Pancreas (tissue), 10 donors: Measurements from ENCODE around the gene PPM1A. TPM values are rescaled to one million over a fixed set of nuclear protein-coding genes. Genes with fewer than 3 reads are reported as not detected.

ENCODE experiments used
- ATAC-seq, 4 donors: fragments of 200-7000 bp; cut with Tn5 transposase; one replicate each; pipeline versions ENCODE4 v1.8.0 to v1.9.1; 2020; ENCODE audit warnings: mild to moderate bottlenecking in 4 of 4, moderate library complexity in 4 of 4
- DNase-seq, 6 donors: peaks; one replicate each; pipeline ENCODE4 v3.0.0-alpha.2; 2020
- FAIRE-seq: peaks from 2 replicates; lab custom pipeline; 2012; peaks lifted over from hg19 to GRCh38; lab: Jason Lieb, UNC
- H3K27ac ChIP-seq, 4 donors: fragments of 200-600 bp; sonication (generic); 1 replicate in 3 of 4; 2 replicates in 1 of 4; pipeline versions ENCODE4 v1.5.0 to v1.8.0; 2020
- H3K27me3 ChIP-seq, 4 donors: fragments of 200-600 bp; one replicate each; pipeline ENCODE4 v1.8.0; 2021
- H3K36me3 ChIP-seq, 3 donors: fragments of 200-600 bp; sonication (generic) in 1 of 3; one replicate each; pipeline versions ENCODE4 v1.5.0 to v1.8.0; 2020 to 2021
- H3K4me1 ChIP-seq, 3 donors: fragments of 200-600 bp; one replicate each; pipeline ENCODE4 v1.8.0; 2021
- H3K4me3 ChIP-seq, 4 donors: fragments of 200-600 bp; sonication (generic) in 2 of 4; one replicate each; pipeline versions ENCODE4 v1.5.0 to v1.8.0; 2020 to 2021
- H3K9me3 ChIP-seq, 4 donors: fragments of 200-600 bp; one replicate each; pipeline ENCODE4 v1.8.0; 2021
- WGBS, 2 donors: extraction: QIAGEN DNeasy Blood & Tissue Kit; methylation state at CpG; one replicate each; pipeline ENCODE4 v1.1.7; 2013; 5-methylcytosine and 5-hydroxymethylcytosine counted together
- intact Hi-C, 3 donors: fragments of 100-400 bp; cut with DNase I; formaldehyde crosslinking; loops; one replicate each; pipeline versions ENCODE4 v1.11.1 to v1.14.2; 2022
- polyA plus RNA-seq, 2 donors: library from polyadenylated mRNA; stranded (reverse); fragments of 200-250 nt; gene quantifications; one replicate each; pipeline ENCODE4 v1.2.3, GENCODE V29; 2013
- total RNA-seq, 6 donors: library from RNA; stranded (reverse); fragmentation: NEBNext Ultra II Directional in 4 of 6; extraction: Animal tissue kit (Norgen Biotek cat#: 25700) in 4 of 6; gene quantifications; one replicate each; pipeline versions ENCODE4 v1.2.1 to v1.2.4, GENCODE V29; 2021 to 2023
- TF ChIP-seq, protein P1 (sequence below), 4 donors: fragments of 200-600 bp; sonication (generic) in 3 of 4; IDR thresholded peaks; one replicate each; pipeline versions ENCODE4 v1.5.0 to v1.8.0; 2021; ENCODE audit warnings: antibody characterized with exemption in 4 of 4
- donor health status: healthy with polysubstance abuse.
- donor health status: DM: no; HTN: no; CAD: no; lungs with moderate emphysema.
- donor health status: DM: no; HTN: no; CAD: no.
- donor health status: control.
- donor health status: control.
- donor health status: Bipolar disorder and iron deficiency.
- donor health status: DM: yes; HTN: yes; CAD: no.
- donor health status: DM: no; HTN: no; CAD: no.
- donor health status: DM: no; HTN: no; CAD: no.
- donor health status: DM: yes; HTN: yes; CAD: no.

The PPM1A gene
- total and polyA plus RNA-seq, 8 donors: 10.0 to 32.3 (median 23.7) TPM

DNA sequence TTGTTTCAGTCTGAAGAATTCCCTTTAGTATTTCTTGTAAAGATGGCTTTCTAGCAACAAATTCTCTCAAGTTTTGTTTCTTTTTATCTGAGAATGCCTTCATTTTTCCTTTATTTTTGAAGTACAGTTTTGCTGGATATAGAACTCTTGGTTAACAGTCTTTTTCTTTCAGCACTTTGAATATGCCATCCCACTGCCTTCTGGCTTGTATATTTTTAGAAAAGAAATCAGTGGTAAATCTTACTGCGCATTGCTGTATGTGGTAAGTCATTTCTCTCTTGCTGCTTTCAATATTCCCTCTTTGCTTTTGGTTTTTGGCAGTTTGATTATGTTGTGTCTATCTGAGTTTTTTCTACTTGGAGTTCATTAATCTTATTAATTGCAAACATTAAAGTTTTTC lies 16.8 kb upstream of the PPM1A start:
- Histone ChIP-seq H3K4me1 (no peaks in the 10 kb centered on the region), H3K27me3 (no peaks in the 10 kb centered on the region), H3K27ac (no peak overlapping the region), H3K9me3 (no peaks in the 10 kb centered on the region), H3K4me3 (no peak overlapping the region), H3K36me3 (no peaks in the 10 kb centered on the region)
- ATAC-seq (no peak), DNase-seq (no peak), FAIRE-seq (no peak)
- intact Hi-C loops: no loop called here
- TF ChIP-seq, protein P1, sequence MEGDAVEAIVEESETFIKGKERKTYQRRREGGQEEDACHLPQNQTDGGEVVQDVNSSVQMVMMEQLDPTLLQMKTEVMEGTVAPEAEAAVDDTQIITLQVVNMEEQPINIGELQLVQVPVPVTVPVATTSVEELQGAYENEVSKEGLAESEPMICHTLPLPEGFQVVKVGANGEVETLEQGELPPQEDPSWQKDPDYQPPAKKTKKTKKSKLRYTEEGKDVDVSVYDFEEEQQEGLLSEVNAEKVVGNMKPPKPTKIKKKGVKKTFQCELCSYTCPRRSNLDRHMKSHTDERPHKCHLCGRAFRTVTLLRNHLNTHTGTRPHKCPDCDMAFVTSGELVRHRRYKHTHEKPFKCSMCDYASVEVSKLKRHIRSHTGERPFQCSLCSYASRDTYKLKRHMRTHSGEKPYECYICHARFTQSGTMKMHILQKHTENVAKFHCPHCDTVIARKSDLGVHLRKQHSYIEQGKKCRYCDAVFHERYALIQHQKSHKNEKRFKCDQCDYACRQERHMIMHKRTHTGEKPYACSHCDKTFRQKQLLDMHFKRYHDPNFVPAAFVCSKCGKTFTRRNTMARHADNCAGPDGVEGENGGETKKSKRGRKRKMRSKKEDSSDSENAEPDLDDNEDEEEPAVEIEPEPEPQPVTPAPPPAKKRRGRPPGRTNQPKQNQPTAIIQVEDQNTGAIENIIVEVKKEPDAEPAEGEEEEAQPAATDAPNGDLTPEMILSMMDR (IDR thresholded peaks at IDR 0.05): no peak
- 95 to 100% methylated on average over 1 of the region's 1 CpG for WGBS, 2 donors

DNA sequence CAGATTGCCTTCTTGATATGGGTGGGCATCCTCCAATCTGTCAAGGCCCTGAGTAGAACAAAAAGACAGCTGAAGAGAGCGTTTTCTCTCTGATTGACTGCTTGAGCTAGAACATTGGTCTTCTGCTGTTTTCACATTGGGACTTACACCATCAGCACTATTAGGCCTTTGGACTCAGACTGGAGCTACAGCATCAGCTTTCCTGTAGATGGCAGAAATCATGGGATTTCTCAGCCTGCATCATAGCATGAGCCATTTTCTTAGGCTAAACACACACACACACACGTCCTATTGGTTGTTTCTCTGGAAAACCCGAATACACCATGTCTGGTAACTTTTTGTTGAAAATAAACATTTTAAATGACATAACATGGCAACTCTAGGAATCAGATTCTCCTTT lies 15.8 kb upstream of the PPM1A start:
- H3K4me1 ChIP-seq: no peaks in the 10 kb centered on the region
- H3K4me3 ChIP-seq: no peak overlapping the region
- ATAC-seq (no peak), FAIRE-seq (no peak), DNase-seq (no peak)
- no peaks in the 10 kb centered on the region for H3K27me3 ChIP-seq
- H3K36me3 ChIP-seq: no peaks in the 10 kb centered on the region
- no peak overlapping the region for H3K27ac ChIP-seq
- intact Hi-C loops: no loop called here
- TF ChIP-seq, protein P1 (IDR thresholded peaks at IDR 0.05): no peak
- no peaks in the 10 kb centered on the region for H3K9me3 ChIP-seq
- WGBS, 2 donors: 73 to 79% methylated on average over 3 of the region's 3 CpGs

DNA sequence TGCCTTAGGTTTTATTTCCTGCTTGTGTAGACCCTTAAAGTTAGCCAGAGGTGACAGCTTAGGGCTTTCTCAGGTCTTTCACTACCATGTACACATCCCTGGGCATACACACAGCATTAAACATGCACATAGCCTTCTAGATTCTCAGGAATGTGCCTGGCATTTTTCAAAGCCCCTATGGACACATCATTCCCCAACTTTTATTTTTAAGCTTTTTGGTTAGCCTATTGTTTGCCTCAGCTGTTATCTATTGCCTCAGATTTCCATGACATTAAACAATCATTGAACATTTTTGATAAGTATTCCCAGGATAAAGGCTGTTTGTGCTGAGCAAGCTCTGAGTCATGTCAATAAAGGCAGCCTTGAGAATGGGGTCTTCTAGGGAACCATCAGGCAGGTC lies 15.1 kb upstream of the PPM1A start:
- no peak for ATAC-seq
- H3K27ac ChIP-seq: no peak overlapping the region
- FAIRE-seq: no peak
- TF ChIP-seq, protein P1 (IDR thresholded peaks at IDR 0.05): no peak
- H3K27me3 ChIP-seq: no peaks in the 10 kb centered on the region
- DNase-seq: no peak
- intact Hi-C loops: no loop called here
- H3K9me3 ChIP-seq: no peaks in the 10 kb centered on the region
- no peak overlapping the region for H3K4me3 ChIP-seq
- no peaks in the 10 kb centered on the region for H3K4me1 ChIP-seq
- no peaks in the 10 kb centered on the region for H3K36me3 ChIP-seq

DNA sequence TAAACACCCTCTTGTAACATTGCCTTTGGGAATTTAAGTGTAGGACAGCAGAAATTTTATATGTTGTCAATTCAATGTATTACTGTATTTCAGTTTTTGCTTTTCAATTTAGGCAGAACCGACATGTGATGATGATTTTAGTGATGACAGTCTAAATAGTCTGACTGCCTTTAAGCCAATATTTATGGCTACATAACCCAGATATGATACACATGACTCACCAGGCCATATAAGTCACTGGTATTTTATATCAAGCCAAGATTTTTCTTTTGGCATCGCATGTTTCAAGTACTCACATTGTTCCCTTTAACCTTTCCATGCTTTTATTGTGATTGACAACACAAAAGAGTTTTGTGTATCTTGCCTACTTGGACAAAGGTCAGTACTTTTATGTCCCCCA lies 13.6 kb upstream of the PPM1A start:
- WGBS, 2 donors: 72 to 86% methylated on average over 2 of the region's 2 CpGs
- no peak for ATAC-seq

DNA sequence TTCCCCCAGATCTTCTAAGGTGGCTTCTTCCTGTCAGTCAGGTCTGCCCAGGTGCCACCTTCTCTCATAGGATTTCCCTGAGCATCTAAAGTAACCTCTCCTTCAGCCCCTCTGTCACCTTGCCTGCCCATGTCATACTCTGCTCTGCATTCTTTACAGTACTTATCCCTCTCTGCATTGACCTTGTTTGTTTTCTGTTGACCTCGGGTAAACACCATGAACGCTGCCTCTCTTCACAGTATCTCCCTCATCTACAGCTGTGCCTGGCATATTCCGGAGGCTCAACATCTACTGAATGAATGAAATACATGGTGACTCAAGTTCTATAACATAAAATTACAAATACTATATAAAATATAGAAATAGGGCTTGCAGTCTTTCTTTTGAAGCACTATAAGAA lies 10.1 kb upstream of the PPM1A start:
- no peak for DNase-seq
- no peaks in the 10 kb centered on the region for H3K27me3 ChIP-seq
- FAIRE-seq: no peak
- no peaks in the 10 kb centered on the region for H3K4me1 ChIP-seq
- intact Hi-C loops: no loop called here
- H3K27ac ChIP-seq: no peak overlapping the region
- no peak overlapping the region for H3K4me3 ChIP-seq
- H3K9me3 ChIP-seq: no peaks in the 10 kb centered on the region
- H3K36me3 ChIP-seq: no peaks in the 10 kb centered on the region
- TF ChIP-seq, protein P1 (IDR thresholded peaks at IDR 0.05): no peak
- ATAC-seq: no peak
- WGBS, 2 donors: 37 to 42% methylated on average over 3 of the region's 3 CpGs

More for the DNA sequence above, 13.6 kb upstream of the PPM1A start:
- Histone ChIP-seq H3K9me3 (no peaks in the 10 kb centered on the region), H3K36me3 (no peaks in the 10 kb centered on the region), H3K4me1 (no peaks in the 10 kb centered on the region), H3K27me3 (no peaks in the 10 kb centered on the region), H3K27ac (no peak overlapping the region), H3K4me3 (no peak overlapping the region)
- DNase-seq (no peak), FAIRE-seq (no peak)
- intact Hi-C loops: no loop called here
- TF ChIP-seq, protein P1 (IDR thresholded peaks at IDR 0.05): no peak
